Measurements from ENCODE around the gene MYOM1. TPM values are rescaled to one million over a fixed set of nuclear protein-coding genes. Genes with fewer than 3 reads are reported as not detected.
A peak's percentile ranks its signal among the peaks of the same experiment; 100 is the strongest.

Gene MYOM1
- total RNA-seq, 4 donors from 2014 or later = 13.3 to 31.7 (median 16.5) TPM

GRCh38 chr18:3122851-3123250 is 96.9 kb downstream of the MYOM1 start:
- 92% methylated on average over 5 of the region's 5 CpGs for WGBS
- Histone ChIP-seq H3K36me3 (peaks cover 0 to 40% (median 27%) of the 10 kb centered on the region in 4 donors), H3K9me3 (no peaks in the 10 kb centered on the region), H3K27ac (replicated peaks in 1 of 4) (no peak overlapping the region), H3K27me3 (no peaks in the 10 kb centered on the region), H3K4me1 (no peaks in the 10 kb centered on the region), H3K4me3 (no peak overlapping the region)
- no peak for TF ChIP-seq POLR2A (IDR thresholded peaks at IDR 0.05; ENCODE audit: low read depth)
- no peak for DNase-seq (ENCODE audit: extremely low spot score)
- intact Hi-C loops (cut with DNase I) = no loop called here

GRCh38 chr18:3121259-3121658 is 98.5 kb downstream of the MYOM1 start:
- TF ChIP-seq POLR2A (IDR thresholded peaks at IDR 0.05; ENCODE audit: low read depth) (no peak), POLR2AphosphoS5 (IDR thresholded peaks at IDR 0.05) (no peak), CTCF (IDR thresholded peaks at IDR 0.05) (no peak), EP300 (IDR thresholded peaks at IDR 0.05) (no peak)
- Histone ChIP-seq H3K27me3 (no peaks in the 10 kb centered on the region), H3K4me3 (no peak overlapping the region), H3K4me1 (no peaks in the 10 kb centered on the region), H3K9me3 (no peaks in the 10 kb centered on the region), H3K27ac (replicated peaks in 1 of 4) (no peak overlapping the region), H3K36me3 (peaks cover 0 to 42% (median 28%) of the 10 kb centered on the region in 4 donors)
- DNase-seq (ENCODE audit: extremely low spot score) = no peak
- WGBS = 69% methylated on average over 2 of the region's 2 CpGs
- intact Hi-C loops (cut with DNase I) = no loop called here

GRCh38 chr18:3120356-3120755 is 99.4 kb downstream of the MYOM1 start:
- no peak for TF ChIP-seq EP300 (IDR thresholded peaks at IDR 0.05)
- no peak for TF ChIP-seq CTCF (IDR thresholded peaks at IDR 0.05)
- TF ChIP-seq POLR2A (IDR thresholded peaks at IDR 0.05; ENCODE audit: low read depth) = no peak
- TF ChIP-seq POLR2AphosphoS5 (IDR thresholded peaks at IDR 0.05) = no peak
- intact Hi-C loops (cut with DNase I) = no loop called here
- WGBS = 76% methylated on average over 9 of the region's 9 CpGs
- Histone ChIP-seq H3K9me3 (no peaks in the 10 kb centered on the region), H3K27ac (replicated peaks in 1 of 4) (no peak overlapping the region), H3K36me3 (peaks cover 4 to 42% (median 31%) of the 10 kb centered on the region in 4 donors), H3K27me3 (no peaks in the 10 kb centered on the region), H3K4me1 (no peaks in the 10 kb centered on the region), H3K4me3 (no peak overlapping the region)
- peak; percentile 53 for DNase-seq (ENCODE audit: extremely low spot score)

- no peaks in the 10 kb centered on the region for H3K4me1 ChIP-seq
- H3K9me3 ChIP-seq = no peaks in the 10 kb centered on the region
- H3K4me3 ChIP-seq = no peak overlapping the region
- peak; percentile 19 for DNase-seq (ENCODE audit: extremely low spot score)
- TF ChIP-seq POLR2A (IDR thresholded peaks at IDR 0.05; ENCODE audit: low read depth) (no peak), POLR2AphosphoS5 (IDR thresholded peaks at IDR 0.05) (no peak), CTCF (IDR thresholded peaks at IDR 0.05) (no peak), EP300 (IDR thresholded peaks at IDR 0.05) (no peak)
- no peak overlapping the region for H3K27ac ChIP-seq (replicated peaks in 1 of 4)
- 92% methylated on average over 12 of the region's 12 CpGs for WGBS
- H3K27me3 ChIP-seq = no peaks in the 10 kb centered on the region
- peaks cover 4 to 42% (median 29%) of the 10 kb centered on the region in 4 donors for H3K36me3 ChIP-seq
- intact Hi-C loops (cut with DNase I) = no loop called here
Measured at GRCh38 chr18:3119401-3120341, 100.1 kb downstream of the MYOM1 start.

GRCh38 chr18:3118195-3119010 is 101.4 kb downstream of the MYOM1 start:
- no peaks in the 10 kb centered on the region for H3K4me1 ChIP-seq
- H3K4me3 ChIP-seq = no peak overlapping the region
- no peaks in the 10 kb centered on the region for H3K27me3 ChIP-seq
- TF ChIP-seq EP300 (IDR thresholded peaks at IDR 0.05) (no peak), CTCF (IDR thresholded peaks at IDR 0.05) (no peak), POLR2A (IDR thresholded peaks at IDR 0.05; ENCODE audit: low read depth) (no peak), POLR2AphosphoS5 (IDR thresholded peaks at IDR 0.05) (no peak)
- 84% methylated on average over 10 of the region's 10 CpGs for WGBS
- intact Hi-C loops (cut with DNase I) = no loop called here
- no peak overlapping the region for H3K27ac ChIP-seq (replicated peaks in 1 of 4)
- H3K36me3 ChIP-seq = peaks cover 4 to 49% (median 23%) of the 10 kb centered on the region in 4 donors
- H3K9me3 ChIP-seq = no peaks in the 10 kb centered on the region
- peak; percentile 45 for DNase-seq (ENCODE audit: extremely low spot score)

All from esophagus muscularis mucosa (tissue), 4 donors.